T-helper 2 cell treated with Interferon-gamma antibody and Interleukin-4, amounts not matched to agents 5 μg/mL and 100 μg/mL, for 36 hours (primary cell): ENCODE measurements around the gene PDC.
"Not testable (repeated sequence)": the region's sequence is repeated elsewhere in the genome, so short reads cannot be mapped to it uniquely, and the experiment has no call there.

Source experiments
- DNase-seq: peaks from one replicate; pipeline ENCODE4 v3.0.0; 2021; ENCODE audit warnings: low spot score
- H3K27ac Mint-ChIP-seq: one replicate; pipeline ENCODE4 v1.8.0; 2021; ENCODE audit warnings: mild to moderate bottlenecking, mixed read lengths
- H3K27me3 Mint-ChIP-seq: one replicate; pipeline ENCODE4 v1.8.0; 2021; ENCODE audit warnings: low read depth, mixed read lengths
- H3K36me3 Mint-ChIP-seq: one replicate; pipeline ENCODE4 v1.8.0; 2021; ENCODE audit warnings: low read depth, mixed read lengths
- H3K4me1 Mint-ChIP-seq: one replicate; pipeline ENCODE4 v1.8.0; 2021; ENCODE audit warnings: low read depth, mixed read lengths
- H3K4me3 Mint-ChIP-seq: one replicate; pipeline ENCODE4 v1.8.0; 2022; ENCODE audit warnings: mild to moderate bottlenecking, moderate library complexity, mixed read lengths
- H3K9me3 Mint-ChIP-seq: one replicate; pipeline ENCODE4 v1.8.0; 2021; ENCODE audit warnings: mixed read lengths

PDC gene

DNA sequence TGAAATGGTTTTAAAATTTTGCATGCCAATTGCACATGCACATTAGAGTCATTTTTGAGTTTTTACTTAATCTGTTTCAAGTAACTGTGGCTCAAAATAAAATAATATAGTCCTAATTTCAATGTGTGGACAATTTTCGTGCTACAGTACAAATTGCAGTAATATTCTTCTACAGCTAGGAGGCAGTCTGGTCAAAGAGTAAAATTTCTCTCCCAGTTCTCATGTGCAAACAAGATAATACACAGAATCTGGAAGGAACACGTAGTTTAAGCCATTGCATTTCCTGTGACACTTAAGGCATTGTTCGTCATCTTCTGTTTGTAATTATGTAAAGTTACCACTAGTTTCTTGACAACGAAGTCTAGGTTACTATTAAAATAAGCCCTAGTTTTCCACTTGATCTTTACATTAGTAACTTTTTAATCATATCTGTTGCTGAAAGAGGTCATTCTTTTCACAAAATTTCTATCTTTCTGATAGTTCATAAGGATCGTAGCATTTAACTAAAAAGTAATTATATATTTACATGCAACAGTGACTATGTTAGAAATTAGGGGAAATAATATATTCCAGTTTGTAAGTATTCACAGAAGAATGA lies 56.4 kb downstream of the PDC start:
- Mint-ChIP-seq H3K9me3 (no peaks in the 10 kb centered on the region), H3K4me3 (no peak overlapping the region), H3K4me1 (peaks cover 11% of the 10 kb centered on the region), H3K27ac (peak overlapping the region; percentile 82), H3K27me3 (no peaks in the 10 kb centered on the region), H3K36me3 (peaks cover 15% of the 10 kb centered on the region)
- DNase-seq = no peak

GRCh38 chr1:186403632-186404031 lies 57.3 kb downstream of the PDC start:
- peaks cover 18% of the 10 kb centered on the region for H3K36me3 Mint-ChIP-seq
- no peak overlapping the region for H3K4me3 Mint-ChIP-seq
- no peak for DNase-seq
- H3K27me3 Mint-ChIP-seq = no peaks in the 10 kb centered on the region
- no peaks in the 10 kb centered on the region for H3K9me3 Mint-ChIP-seq
- H3K27ac Mint-ChIP-seq = no peak overlapping the region
- peaks cover 11% of the 10 kb centered on the region for H3K4me1 Mint-ChIP-seq

- DNase-seq, H3K4me3 Mint-ChIP-seq, H3K4me1 Mint-ChIP-seq, H3K27me3 Mint-ChIP-seq, H3K9me3 Mint-ChIP-seq, H3K27ac Mint-ChIP-seq: not testable (repeated sequence)
- peaks cover 17% of the 10 kb centered on the region for H3K36me3 Mint-ChIP-seq
Measured at GRCh38 chr1:186401446-186401845, 59.5 kb downstream of the PDC start.
